Panc1 (cell line): ENCODE results near the gene PLPP4. TPM values are rescaled to one million over a fixed set of nuclear protein-coding genes. Genes with fewer than 3 reads are reported as not detected.

Source experiments
- ATAC-seq: fragments of 200-7000 bp; cut with Tn5 transposase; 2 replicates; pipeline ENCODE4 v1.9.1; 2020; ENCODE audit warnings: mild to moderate bottlenecking, moderate library complexity
- BruUV-seq: library from RNA; stranded (reverse); fragments of 400-500 nt; replicated peaks from 2 replicates; lab custom pipeline; 2021; lab: Mats Ljungman, UMichigan
- CTCF ChIA-PET: fragments of 300-600 bp; sonication (Branson Sonifier 250); formaldehyde crosslinking; loops from one replicate; lab custom pipeline; 2022; ENCODE audit warnings: antibody characterized with exemption; lab: Charles Lee
- POLR2A ChIA-PET: fragments of 300-600 bp; sonication (Branson Sonifier 250); formaldehyde crosslinking; loops from one replicate; lab custom pipeline; 2022; ENCODE audit warnings: antibody characterized with exemption; lab: Charles Lee
- DNase-seq: peaks from one replicate; pipeline ENCODE4 v3.0.0-alpha.2; 2010; ENCODE audit warnings: low read depth, low spot score
- H3K27ac ChIP-seq: 2 replicates; pipeline ENCODE4 v1.5.1; 2011; ENCODE audit warnings: mild to moderate bottlenecking, low read length, inconsistent platforms
- H3K27me3 ChIP-seq: fragments of 200-500 bp; sonication (Bioruptor generic); 2 replicates; pipeline ENCODE4 v1.6.0; 2014; ENCODE audit warnings: low read length, inconsistent platforms; ENCODE audit not compliant: control insufficient read depth, insufficient read depth
- H3K36me3 ChIP-seq: fragments of 200-500 bp; sonication (Bioruptor generic); 2 replicates; pipeline ENCODE4 v1.5.1; 2014; ENCODE audit warnings: inconsistent platforms, mild to moderate bottlenecking, low read length, moderate library complexity; ENCODE audit not compliant: control insufficient read depth, insufficient read depth
- H3K4me1 ChIP-seq: 2 replicates; pipeline ENCODE4 v1.5.1; 2011; ENCODE audit warnings: inconsistent platforms, mild to moderate bottlenecking, low read length, moderate library complexity; ENCODE audit not compliant: control insufficient read depth, insufficient read depth
- H3K4me3 ChIP-seq, 2 experiments: 2 replicates each; pipeline ENCODE4 v1.5.1; 2011 to 2012; ENCODE audit warnings: low read depth in 2 of 2, low read length in 2 of 2, mild to moderate bottlenecking in 2 of 2, inconsistent platforms in 1 of 2, moderate library complexity in 1 of 2
- H3K9me3 ChIP-seq: fragments of 200-500 bp; sonication (Bioruptor generic); 2 replicates; pipeline ENCODE4 v1.5.1; 2014; ENCODE audit warnings: low read depth, mild to moderate bottlenecking, inconsistent platforms, low read length, moderate library complexity; ENCODE audit not compliant: control insufficient read depth, insufficient read depth
- CTCF ChIP-seq: fragments of 450-650 bp; IDR thresholded peaks from 2 replicates; pipeline ENCODE4 v1.5.1; 2017; ENCODE audit warnings: mild to moderate bottlenecking
- POLR2AphosphoS5 ChIP-seq: IDR thresholded peaks from 2 replicates; pipeline ENCODE4 v1.6.1; 2012; ENCODE audit warnings: mild to moderate bottlenecking, low read depth, low read length, moderate library complexity
- SIN3A ChIP-seq: IDR thresholded peaks from 2 replicates; pipeline ENCODE4 v1.6.1; 2012; ENCODE audit warnings: low read depth, mild to moderate bottlenecking, low read length, moderate library complexity, borderline replicate concordance; ENCODE audit not compliant: insufficient read depth
- TCF7L2 ChIP-seq: IDR thresholded peaks from 2 replicates; pipeline ENCODE4 v1.6.1; 2011; ENCODE audit warnings: mild to moderate bottlenecking, low read depth, low read length, inconsistent platforms
- in situ Hi-C: cut with HindIII; loops from 2 replicates; pipeline ENCODE4 v1.10.0; 2016; ENCODE audit warnings: low sequenced_read_pairs, low pct_unique_long_range_greater_than_20kb
- intact Hi-C: fragments of 100-400 bp; cut with micrococcal nuclease; formaldehyde crosslinking; loops from one replicate; pipeline ENCODE4 v1.10.0; 2022; ENCODE audit not compliant: unreplicated experiment
- total RNA-seq: library from RNA; stranded (reverse); gene quantifications from one replicate; pipeline ENCODE4 v1.2.1, GENCODE V29; 2021; ENCODE audit not compliant: unreplicated experiment
- TF ChIP-seq, protein P1 (sequence below), 2 experiments: IDR thresholded peaks; 2 replicates each; pipeline ENCODE4 v1.6.1; 2011 to 2012; ENCODE audit warnings: low read depth in 2 of 2, control low read depth in 1 of 2, low read length in 1 of 2, mild to moderate bottlenecking in 1 of 2, moderate library complexity in 1 of 2; ENCODE audit not compliant: insufficient read depth in 1 of 2

Gene PLPP4
- total RNA-seq, 1 experiment from 2014 or later = 0.18 TPM

DNA sequence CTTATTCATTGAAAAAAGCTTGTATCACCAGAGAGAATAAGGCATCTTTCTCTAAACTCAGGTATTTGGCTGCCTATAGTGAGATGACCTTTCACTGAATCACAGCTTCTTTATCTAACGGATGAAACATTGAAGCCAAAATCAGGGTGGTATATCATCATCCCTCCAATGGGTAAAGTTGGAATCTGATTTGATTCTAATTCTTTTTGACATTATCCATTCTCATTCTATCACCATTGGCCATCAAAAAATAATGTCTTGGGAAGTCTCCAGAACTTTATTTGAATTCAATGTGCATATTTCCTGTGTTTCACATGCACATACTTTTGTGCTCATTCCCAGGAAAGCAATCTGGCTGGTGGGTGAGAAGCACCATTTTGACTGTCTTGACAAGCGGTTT, 95.2 kb downstream of the PLPP4 start:
- Histone ChIP-seq H3K9me3 (no peaks in the 10 kb centered on the region), H3K27me3 (no peaks in the 10 kb centered on the region), H3K27ac (no peak overlapping the region), H3K36me3 (no peaks in the 10 kb centered on the region), H3K4me1 (no peaks in the 10 kb centered on the region), H3K4me3 (no peak overlapping the region)
- no peak for TF ChIP-seq POLR2AphosphoS5
- no peak for TF ChIP-seq SIN3A
- TF ChIP-seq, protein P1, sequence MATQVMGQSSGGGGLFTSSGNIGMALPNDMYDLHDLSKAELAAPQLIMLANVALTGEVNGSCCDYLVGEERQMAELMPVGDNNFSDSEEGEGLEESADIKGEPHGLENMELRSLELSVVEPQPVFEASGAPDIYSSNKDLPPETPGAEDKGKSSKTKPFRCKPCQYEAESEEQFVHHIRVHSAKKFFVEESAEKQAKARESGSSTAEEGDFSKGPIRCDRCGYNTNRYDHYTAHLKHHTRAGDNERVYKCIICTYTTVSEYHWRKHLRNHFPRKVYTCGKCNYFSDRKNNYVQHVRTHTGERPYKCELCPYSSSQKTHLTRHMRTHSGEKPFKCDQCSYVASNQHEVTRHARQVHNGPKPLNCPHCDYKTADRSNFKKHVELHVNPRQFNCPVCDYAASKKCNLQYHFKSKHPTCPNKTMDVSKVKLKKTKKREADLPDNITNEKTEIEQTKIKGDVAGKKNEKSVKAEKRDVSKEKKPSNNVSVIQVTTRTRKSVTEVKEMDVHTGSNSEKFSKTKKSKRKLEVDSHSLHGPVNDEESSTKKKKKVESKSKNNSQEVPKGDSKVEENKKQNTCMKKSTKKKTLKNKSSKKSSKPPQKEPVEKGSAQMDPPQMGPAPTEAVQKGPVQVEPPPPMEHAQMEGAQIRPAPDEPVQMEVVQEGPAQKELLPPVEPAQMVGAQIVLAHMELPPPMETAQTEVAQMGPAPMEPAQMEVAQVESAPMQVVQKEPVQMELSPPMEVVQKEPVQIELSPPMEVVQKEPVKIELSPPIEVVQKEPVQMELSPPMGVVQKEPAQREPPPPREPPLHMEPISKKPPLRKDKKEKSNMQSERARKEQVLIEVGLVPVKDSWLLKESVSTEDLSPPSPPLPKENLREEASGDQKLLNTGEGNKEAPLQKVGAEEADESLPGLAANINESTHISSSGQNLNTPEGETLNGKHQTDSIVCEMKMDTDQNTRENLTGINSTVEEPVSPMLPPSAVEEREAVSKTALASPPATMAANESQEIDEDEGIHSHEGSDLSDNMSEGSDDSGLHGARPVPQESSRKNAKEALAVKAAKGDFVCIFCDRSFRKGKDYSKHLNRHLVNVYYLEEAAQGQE (IDR thresholded peaks at IDR 0.05; ENCODE audit: insufficient read depth in 1 of 2, low read depth in 2 of 2, low read length in 1 of 2) = no peak
- no peak for TF ChIP-seq CTCF
- no peak for TF ChIP-seq TCF7L2
- POLR2A ChIA-PET = no interaction called here
- CTCF ChIA-PET = interaction anchor here (0.6 kb wide), 1 partner anchor 181 kb away, joined by 3 read pairs; no protein-coding TSS in a partner anchor
- intact Hi-C loops (no loop called here), in situ Hi-C loops (no loop called here)
- BruUV-seq = no TSS peak
- ATAC-seq (no peak), DNase-seq (no peak)

GRCh38 chr10:120553911-120554310, 96.9 kb downstream of the PLPP4 start:
- TF ChIP-seq CTCF (no peak), SIN3A (no peak)
- Histone ChIP-seq H3K27me3 (no peaks in the 10 kb centered on the region), H3K27ac (no peak overlapping the region), H3K36me3 (no peaks in the 10 kb centered on the region), H3K4me1 (no peaks in the 10 kb centered on the region), H3K4me3 (no peak overlapping the region), H3K9me3 (no peaks in the 10 kb centered on the region)
- POLR2A ChIA-PET = no interaction called here
- DNase-seq = no peak
- ATAC-seq = no peak
- intact Hi-C loops (no loop called here), in situ Hi-C loops (no loop called here)
- CTCF ChIA-PET = no interaction called here
- no TSS peak for BruUV-seq
